IPS-11a (cell line): ENCODE measurements around the gene HID1.
"Not testable (repeated sequence)": the region's sequence is repeated elsewhere in the genome, so short reads cannot be mapped to it uniquely, and the experiment has no call there.

Experiments
- H3K4me3 ChIP-seq: one replicate; pipeline ENCODE4 v1.5.1; 2013; ENCODE audit warnings: low read depth, low read length, control low read depth

HID1 gene

DNA sequence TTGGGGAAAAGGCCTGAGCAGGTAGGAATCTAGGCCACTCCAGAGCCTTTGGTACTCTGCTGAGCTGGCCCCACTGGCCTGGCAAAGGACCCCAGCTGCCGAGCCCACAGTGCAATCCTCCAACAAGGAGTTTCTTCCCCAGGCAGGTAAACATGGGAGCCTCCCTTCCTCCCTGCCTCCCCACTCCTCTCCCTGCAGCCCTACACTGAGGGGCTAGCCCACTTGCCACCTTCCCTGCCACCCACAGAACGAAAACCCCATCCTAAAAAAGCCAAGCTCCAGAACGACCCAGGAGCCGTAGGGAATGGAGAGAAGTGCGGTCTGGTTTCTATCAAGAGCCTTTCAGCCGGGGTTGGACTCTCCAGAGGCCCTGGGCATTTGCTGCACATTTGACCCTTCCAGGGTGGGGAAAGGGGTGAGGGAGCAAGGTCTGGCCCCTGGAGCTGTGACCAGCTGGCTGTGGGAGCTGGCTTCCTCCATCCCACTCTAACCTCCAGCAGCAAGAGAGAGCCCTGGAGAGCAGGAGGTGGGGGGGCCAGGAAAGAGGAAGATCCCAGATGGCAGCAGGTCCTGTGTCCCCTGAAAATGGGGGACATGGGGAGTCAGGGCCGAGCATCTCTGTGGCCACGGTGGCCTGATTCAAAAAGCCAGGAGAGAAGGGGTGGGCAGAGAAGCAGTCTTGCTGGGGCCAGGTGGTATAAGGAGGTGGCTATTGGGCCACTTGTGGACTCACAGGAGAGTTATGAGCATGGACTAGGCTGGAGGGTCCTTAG, 1.3 kb downstream of the HID1 start:
- H3K4me3 ChIP-seq: no peak overlapping the region

DNA sequence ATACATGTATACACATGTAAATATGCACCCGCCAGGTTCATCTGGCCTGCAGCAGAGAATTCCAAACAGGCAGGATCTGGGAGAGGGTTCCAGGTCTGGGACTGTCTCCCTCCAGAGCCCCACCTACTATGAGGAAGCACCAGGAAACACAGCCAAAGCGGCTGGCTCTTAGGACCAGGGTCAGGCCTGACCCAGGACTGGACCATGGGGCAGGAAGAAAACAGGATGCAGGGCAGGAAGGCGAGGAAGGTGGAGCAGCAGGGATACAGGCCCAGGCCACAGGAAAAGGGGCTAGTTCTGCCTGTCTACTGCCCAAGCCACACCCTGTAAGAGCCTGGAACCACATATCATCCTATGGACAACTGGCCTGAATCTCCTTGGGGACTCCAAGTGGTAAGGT, 2.2 kb downstream of the HID1 start:
- no peak overlapping the region for H3K4me3 ChIP-seq

DNA sequence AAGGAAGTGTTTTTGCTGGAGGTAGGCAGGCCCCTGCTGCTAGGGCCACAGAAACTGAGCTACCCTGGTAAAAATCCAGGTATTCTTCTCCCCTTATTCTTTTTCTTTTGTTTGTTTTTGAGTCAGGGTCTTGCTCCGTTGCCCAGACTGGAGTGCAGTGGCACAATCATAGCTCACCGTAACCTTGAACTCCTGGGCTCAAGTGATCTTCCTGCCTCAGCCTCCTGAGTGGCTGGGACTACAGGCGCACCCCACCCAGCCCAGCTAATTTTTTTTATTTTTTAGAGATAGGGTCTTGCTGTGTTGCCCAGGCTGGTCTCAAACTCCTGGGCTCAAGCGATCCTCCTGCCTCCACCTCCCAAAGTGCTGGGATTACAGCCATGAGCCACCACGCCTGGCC, 3.1 kb downstream of the HID1 start:
- H3K4me3 ChIP-seq: not testable (repeated sequence)

DNA sequence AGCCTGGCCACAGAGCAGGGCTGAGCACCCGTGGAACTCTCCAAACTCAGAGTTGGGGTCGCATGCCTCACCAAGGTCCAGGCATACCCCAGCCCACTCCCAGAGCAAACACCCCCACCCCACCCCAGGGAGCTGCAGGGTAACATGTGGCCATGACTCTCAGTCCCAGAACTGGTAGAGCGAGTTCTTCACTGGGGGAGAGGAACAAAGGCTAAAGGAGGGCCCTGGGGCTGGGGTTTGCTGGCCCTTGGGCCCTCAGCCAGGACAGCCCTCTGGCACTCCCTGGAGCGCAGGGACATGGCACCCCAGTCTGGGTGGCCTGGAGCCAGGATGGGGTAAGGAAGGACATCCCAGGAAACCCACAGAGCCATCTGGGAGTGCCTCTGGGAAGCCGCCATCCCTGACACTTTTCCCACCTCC, 4.2 kb downstream of the HID1 start:
- H3K4me3 ChIP-seq: no peak overlapping the region

DNA sequence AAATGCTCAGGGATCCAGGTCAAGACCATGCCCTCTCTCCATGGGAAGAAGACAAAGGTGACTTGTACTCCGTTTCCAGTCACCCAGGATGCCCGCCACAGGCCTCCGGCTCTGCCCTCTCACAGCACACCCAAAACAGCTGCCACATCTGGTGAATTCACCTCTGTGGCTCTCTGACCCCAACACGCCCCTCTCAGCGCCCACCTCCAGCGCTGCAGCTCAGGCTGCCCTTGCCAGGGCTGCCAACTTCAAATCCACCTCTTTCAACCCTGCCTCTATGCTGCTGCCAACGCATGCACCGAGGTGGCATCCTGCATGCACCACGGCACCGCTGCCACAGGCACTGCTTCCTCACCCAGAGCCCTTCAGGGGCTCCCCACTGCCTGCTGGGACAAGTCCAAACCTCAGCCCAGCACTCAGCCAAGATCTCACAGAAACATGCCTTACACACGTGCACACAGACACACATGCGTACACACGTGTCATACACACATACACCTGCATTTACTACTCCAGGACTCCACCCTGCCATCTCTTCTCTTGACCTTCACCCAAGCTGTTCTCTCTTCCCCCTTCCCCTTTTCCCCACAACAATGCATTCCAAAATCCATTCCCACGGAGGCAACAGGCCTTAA, 7.5 kb downstream of the HID1 start:
- no peak overlapping the region for H3K4me3 ChIP-seq

DNA sequence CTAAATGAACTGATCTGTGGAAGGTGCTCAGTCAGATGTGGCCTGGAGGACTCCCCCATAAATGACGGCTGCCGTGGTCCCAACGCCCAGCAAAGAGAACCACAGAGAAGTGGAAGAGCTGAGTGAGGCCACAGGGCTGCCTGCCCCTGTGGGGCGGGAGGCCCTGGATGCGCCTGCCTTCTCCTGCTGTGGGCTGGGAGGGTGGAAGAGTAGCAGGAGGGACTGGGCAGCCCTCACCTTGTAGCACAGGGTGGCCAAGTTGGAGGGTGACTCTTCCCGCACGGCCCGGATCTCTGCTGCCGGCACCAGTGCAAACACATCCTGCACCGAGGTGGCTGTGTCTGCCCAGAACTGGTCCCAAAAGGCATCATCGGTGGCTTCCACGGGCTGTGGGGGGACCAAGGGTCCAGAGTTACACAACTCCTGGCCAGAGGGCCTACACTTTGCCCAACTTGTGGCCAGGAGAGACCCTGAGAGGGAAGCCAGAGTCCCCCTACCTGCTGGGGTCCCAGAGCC, 8.3 kb downstream of the HID1 start:
- H3K4me3 ChIP-seq: no peak overlapping the region

DNA sequence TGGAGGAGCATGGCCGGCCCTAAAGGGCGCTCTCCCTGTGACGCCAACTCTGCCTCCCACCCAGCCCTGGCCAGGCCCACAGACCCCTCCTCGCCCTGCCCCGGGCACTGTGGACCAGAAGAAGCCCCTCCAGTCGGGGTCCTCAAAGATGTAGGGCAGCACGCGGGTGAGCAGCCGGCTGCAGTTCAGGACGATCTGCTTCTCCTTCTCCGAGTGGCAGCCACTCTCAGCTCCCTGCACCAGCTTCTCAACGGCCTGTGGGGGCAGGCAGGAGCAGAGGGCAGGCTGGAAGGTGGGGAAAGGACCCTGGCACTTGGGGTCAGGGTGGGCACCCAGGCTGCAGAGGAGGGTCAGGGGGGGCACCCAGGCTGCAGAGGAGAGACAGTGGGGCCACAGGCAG, 8.9 kb downstream of the HID1 start:
- no peak overlapping the region for H3K4me3 ChIP-seq

DNA sequence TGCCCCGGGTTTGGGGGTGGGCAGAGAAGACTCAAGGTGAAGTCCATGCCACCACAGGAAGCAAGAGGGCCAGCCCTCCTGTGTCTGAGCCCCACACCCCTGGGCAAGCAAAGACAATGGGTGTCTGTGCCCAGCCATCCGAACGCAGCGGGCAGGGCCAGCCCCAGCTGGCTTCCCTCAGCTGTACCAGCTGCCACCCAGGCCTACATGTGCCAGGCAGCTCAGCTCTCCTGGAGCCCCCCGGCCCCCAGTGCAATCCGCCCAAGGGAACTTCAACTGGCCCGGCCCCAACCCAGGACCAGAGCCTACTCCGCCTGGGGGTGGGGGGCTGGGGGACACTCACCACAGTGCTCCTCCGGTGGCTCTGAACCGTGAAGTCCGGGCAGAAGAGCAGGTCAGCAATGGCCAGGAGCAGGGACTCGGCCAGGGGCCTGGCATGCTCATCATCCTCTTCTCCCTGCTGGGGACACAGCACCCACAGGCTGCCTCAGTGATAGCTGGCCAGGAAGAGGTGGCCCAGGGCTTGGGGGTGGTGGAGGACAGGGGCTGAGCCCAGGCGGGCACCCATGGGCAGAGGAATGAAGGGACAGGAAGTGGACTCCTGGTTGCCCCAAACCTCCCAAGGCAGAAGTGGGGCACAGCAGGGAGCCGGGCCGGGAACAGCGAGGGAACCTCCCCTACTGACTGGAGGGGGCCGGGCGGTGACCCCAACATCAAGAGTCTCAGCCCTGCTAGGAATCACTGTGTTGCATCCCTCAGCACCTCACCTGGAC, 9.8 kb downstream of the HID1 start:
- H3K4me3 ChIP-seq: no peak overlapping the region

DNA sequence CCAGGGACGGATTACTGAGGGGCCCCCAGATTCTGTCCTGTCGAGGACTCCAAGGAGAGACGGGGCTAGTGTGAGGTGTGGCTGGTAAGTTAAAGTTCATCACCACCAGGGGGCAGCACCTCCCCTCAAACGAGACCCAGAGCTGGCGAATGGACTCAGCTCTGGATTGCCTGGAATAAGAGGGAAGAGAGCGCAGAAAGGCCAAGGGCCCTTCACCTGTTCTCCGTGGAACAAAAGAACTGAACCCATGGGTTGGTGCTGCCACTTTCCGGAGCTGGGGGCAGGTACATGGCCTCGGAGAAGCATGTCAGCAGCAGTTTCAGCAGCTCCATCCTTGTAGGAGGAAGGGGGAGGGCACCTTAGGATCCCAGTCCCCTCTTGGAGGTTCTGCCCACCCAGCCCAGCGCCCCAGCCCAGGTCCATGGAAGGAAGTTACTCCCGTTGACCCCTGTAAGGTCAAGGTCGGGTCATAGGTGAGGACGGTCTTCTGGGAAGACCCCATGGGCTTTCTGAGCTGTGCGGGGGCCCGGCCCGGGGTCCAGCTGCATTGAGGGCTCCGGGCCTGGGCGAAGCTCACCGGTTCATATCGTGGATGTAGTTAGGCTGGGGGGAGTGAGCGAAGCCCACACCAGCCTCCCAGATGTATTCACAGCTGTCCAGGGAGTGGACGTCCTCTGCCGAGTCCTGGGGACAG, 10.8 kb downstream of the HID1 start:
- H3K4me3 ChIP-seq: no peak overlapping the region

DNA sequence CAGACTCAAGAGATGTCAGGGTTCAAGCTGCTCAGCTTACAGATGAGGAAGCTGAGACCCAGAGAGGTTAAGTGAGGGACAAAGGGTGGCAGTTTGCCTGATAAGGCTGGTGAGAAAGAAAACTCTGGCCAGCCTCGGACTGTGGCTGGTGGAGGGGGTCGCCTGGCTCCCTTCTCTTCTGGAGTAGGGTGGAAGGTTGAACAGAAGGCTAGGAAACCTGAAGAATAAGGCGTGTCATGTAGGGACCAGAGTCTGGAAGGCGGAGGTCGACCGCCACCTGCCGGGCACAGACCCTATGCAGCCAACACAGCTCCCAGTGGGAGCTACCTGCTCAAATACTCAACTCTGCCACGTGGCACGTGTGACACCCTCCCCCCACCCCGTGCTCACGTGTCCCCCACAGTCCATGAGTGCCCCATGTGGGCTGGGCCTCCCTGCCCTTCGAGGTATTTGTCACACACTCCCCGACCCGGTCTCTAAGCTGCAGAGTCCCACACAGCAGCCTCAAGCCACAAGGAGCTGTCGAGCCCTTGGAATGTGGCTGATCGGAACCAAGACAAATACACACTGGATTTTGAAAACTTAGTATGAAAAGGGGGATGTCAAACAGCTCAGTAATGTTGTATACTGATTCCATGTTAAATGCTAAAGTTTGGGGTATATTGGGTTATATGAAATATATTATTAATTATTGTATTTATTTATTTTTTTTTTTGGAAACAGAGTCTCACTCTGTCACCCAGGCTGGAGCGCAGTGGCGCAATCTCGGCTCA, 11.8 kb downstream of the HID1 start:
- no peak overlapping the region for H3K4me3 ChIP-seq

DNA sequence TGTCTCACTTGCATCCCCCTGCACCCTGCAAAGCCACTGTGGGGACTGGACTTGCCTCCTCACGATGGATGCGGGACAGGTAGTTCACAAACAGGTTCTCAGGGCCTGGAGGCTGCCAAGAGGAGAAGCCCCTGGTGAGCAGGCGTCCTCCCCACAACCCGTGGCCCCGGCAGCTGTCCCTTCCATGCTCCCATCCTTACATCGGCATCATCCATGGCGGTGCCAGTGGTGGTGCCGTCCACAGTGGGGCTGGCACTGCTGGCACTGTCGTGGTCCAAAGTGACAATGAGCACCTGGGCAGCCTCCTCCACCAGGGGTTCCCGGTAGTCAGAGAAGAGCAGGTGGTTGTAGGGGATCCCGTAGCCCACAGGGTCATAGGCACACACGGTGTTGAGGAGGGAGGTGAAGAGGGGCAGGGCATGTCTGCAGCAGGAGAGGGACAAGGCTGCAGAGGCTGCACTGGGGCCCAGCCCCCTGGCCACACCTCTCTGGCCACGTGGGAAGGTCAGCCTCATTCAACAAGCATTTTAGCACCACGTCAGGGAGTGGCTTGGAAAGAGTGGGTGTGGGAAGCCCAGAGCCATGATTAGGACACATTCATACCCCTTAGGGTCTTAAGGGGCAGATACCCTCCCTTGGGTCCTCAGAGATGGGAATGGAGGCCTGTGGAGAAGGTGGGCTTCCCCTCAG, 12.6 kb downstream of the HID1 start:
- H3K4me3 ChIP-seq: no peak overlapping the region

DNA sequence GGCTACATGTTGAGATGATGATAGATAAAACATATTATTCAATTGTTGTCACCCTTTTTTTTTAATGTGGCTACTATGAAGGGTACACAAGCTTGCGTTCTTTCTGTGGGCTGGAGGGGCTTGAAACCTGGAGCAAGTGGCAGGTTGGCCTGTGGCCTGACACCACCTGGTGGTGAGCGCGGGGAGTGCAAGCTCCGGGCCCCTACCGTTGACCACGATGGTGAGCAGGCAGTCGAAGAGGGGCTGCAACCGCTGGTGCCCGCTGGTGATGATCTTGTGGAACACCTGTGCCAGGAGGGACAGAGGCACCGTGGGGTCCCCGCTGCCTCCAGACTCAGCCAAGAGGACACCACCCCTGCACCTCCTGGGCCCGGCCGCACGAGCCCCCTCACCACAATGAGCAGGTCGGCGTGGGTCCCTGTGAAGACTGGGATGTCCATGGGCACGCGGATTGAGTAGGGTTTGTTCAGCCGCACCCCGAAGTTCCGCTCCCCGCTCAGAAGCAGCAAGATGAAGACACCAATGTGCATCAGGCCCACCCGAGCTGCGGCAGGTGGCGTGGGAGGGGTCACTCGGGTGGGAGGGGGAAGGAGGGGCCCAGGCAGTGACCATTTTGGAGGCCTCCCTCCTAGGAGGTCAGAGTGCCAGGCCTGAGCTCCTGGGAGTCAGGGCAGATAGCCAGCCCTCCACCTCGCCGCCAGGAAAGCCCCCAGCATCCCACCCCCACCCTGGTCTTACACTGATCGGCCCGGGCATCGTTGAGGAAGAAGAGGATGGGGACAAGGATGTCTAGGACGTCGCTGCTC, 14.4 kb downstream of the HID1 start:
- H3K4me3 ChIP-seq: no peak overlapping the region

DNA sequence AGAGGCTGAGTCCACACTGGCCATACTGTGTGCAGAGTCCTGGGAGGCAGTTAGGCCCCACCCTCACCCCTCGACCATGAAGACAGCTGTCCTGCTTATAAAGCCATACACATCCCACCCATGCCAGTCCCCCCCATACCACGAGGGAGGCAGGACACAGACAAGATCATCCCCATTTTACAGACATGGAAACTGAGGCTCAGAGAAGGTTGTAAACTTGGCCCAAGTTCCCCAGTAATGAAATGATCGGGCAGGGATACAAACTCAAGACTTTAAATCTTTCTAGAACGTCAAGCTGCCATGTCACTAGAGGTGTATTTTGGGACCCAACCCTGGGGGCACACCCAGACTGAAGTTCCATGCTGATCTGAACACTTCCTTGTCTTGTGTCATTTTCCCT, 16.5 kb downstream of the HID1 start:
- H3K4me3 ChIP-seq: no peak overlapping the region

DNA sequence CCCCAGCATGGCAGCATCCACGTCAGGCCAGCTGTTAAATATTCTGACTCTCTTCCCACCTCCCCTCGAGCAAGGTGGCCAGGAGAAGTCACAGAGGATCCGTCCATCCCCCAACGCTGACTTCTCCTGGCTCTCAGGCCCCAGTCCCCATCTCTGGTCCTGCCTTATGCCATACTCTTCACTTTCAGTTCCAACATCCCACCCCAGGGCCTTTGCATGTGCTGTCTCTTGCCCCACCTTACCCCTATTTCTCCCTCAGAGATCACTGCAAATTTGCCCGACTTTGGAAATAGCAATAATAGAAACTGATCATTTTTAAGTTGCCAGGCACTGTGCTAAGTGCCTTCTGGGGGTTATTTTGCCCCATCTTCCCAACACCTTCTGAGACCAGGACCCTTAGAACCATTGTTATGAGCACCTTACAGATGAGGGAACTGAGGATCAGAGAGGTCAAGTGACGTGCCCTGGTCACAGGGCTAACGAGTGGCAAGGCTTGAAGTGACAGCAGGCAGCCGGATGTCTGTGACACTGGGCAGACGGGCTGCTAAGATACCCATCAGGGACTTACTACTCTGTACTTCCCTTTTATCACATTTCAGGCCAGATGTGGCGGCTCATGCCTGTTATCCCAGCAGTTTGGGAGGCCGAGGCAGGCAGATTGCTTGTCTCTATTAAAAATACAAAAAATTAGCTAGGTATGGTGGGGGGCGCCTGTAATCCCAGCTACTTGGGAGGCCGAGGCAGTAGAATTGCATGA, 17.7 kb downstream of the HID1 start:
- no peak overlapping the region for H3K4me3 ChIP-seq

DNA sequence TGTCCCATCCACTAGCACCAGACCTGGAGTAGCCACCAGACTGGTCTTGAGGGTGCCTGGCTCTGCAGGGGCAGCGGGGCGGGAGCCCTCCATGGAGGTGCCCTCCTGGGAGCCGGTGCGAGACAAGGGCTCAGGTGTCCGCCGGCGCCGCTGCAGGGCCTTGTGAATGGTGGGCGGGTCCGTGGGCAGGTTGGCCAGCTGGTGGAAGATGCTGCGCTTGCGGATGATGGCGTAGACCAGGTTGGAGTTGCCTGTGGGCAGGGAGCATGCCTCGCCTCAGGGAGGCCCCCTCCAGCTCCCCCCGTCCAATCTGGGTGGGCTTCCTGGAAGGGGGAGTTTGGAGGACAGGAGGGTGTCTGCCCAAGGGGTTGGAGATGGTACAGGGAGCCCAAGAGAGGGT, 18.4 kb downstream of the HID1 start:
- no peak overlapping the region for H3K4me3 ChIP-seq

DNA sequence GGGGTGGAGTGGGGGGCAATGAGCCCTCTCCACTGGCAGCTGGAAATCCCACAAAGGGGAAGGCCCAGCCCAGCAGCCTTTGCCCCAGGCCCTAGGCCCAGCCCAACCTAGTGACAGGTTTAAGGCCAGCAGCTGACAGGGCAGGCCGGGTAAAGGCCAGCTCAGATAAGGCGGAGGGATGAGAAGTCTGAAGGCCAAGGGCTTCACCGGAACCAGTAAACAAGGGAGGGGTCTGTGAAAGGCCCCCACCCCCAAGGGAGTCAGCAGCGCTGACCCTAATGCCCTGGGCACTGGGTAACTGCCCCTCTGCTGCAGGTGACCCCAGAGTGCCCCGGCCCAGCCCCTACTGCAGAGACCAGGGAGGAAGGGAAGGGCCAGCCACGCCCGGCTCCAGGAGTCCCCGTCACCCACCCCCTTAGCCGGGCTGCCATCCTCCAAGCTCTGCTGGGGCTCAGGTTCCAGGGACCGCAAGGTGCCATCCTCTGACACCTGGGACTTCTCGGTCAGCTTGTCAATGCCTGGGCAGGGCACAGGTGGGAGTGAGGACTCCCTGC, 19.3 kb downstream of the HID1 start:
- H3K4me3 ChIP-seq: no peak overlapping the region

DNA sequence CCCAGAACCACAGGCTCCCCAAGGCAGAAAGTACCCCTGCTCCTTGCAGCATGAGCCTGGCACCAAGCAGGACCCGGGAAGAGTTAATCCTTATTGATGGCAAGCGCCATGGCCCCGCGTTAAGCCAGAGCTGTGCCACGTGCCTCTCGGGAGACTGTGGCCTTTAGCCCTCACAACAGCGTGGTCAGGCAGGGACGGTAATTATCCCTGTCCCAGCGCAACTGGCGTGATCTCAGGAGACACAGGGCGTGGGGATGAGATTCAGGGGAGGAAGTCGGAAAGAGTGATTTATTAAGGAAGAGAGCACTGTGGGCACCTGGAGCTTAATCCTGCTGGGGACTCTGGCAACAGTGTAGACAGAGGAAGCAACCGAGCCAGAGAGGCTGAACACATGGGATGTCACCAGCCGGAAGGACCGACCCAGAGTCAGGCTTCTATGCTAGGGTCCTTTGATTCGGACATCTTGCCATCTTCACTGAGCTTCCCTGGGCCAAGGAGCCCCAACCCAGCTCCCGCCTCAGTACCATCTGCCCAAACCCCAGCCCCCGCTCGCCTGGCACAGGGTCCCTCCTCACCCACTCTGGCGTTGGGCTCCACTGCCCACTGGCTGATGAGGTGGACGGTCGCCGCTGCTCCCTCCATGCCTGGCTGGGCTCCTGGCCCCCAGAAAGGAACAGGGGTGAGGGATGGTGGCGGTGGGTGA, 20.0 kb downstream of the HID1 start:
- H3K4me3 ChIP-seq: no peak overlapping the region
